Neural crest cell (in vitro differentiated cells): ENCODE results near the gene TANC2. TPM values are rescaled to one million over a fixed set of nuclear protein-coding genes. Genes with fewer than 3 reads are reported as not detected.
"Not testable (repeated sequence)": the region's sequence is repeated elsewhere in the genome, so short reads cannot be mapped to it uniquely, and the experiment has no call there.

Source experiments
- DNase-seq: peaks from one replicate; pipeline ENCODE4 v3.0.0; 2021; ENCODE audit warnings: low read depth, mixed read lengths, low spot score
- H3K27ac Mint-ChIP-seq: one replicate; pipeline ENCODE4 v1.8.0; 2021; ENCODE audit warnings: mild to moderate bottlenecking, mixed read lengths; ENCODE audit not compliant: unreplicated experiment
- H3K27me3 Mint-ChIP-seq: 2 replicates; pipeline ENCODE4 v1.8.0; 2021; ENCODE audit warnings: low read depth, mild to moderate bottlenecking, mixed read lengths
- H3K36me3 Mint-ChIP-seq: 2 replicates; pipeline ENCODE4 v1.8.0; 2021; ENCODE audit warnings: low read depth, mild to moderate bottlenecking, mixed read lengths
- H3K4me1 Mint-ChIP-seq: 2 replicates; pipeline ENCODE4 v1.8.0; 2021; ENCODE audit warnings: mixed read lengths
- H3K4me3 Mint-ChIP-seq: one replicate; pipeline ENCODE4 v1.8.0; 2021; ENCODE audit warnings: mild to moderate bottlenecking, mixed read lengths
- H3K9me3 Mint-ChIP-seq: 2 replicates; pipeline ENCODE4 v1.8.0; 2021; ENCODE audit warnings: mixed read lengths
- CTCF ChIP-seq: fragments of 200-600 bp; sonication (generic); conservative IDR thresholded peaks from 2 replicates; pipeline ENCODE4 v1.5.0; 2021; ENCODE audit warnings: antibody characterized with exemption, mild to moderate bottlenecking
- total RNA-seq: library from RNA; stranded (reverse); gene quantifications from 2 replicates; pipeline ENCODE4 v1.2.1, GENCODE V29; 2021

The TANC2 gene
- total RNA-seq, 1 donor from 2014 or later = 37.8 TPM

GRCh38 chr17:62970610-62971009 is 4.6 kb downstream of the TANC2 start:
- Mint-ChIP-seq H3K4me1 (peaks cover 22% of the 10 kb centered on the region), H3K27ac (no peak overlapping the region), H3K9me3 (peaks cover 6% of the 10 kb centered on the region), H3K36me3 (peaks cover 8% of the 10 kb centered on the region), H3K27me3 (peaks cover 8% of the 10 kb centered on the region), H3K4me3 (no peak overlapping the region)
- no peak for DNase-seq
- no peak for TF ChIP-seq CTCF

- DNase-seq = no peak
- Mint-ChIP-seq H3K27ac (no peak overlapping the region), H3K4me3 (no peak overlapping the region), H3K27me3 (peaks cover 7% of the 10 kb centered on the region), H3K36me3 (peaks cover 11% of the 10 kb centered on the region), H3K9me3 (peaks cover 6% of the 10 kb centered on the region), H3K4me1 (peaks cover 17% of the 10 kb centered on the region)
- no peak for TF ChIP-seq CTCF
Measured at GRCh38 chr17:62971853-62972252, 5.8 kb downstream of the TANC2 start.

- DNase-seq = no peak
- no peaks in the 10 kb centered on the region for H3K27me3 Mint-ChIP-seq
- peaks cover 6% of the 10 kb centered on the region for H3K9me3 Mint-ChIP-seq
- H3K36me3 Mint-ChIP-seq = peaks cover 12% of the 10 kb centered on the region
- H3K4me3 Mint-ChIP-seq = no peak overlapping the region
- TF ChIP-seq CTCF = no peak
- no peak overlapping the region for H3K27ac Mint-ChIP-seq
- H3K4me1 Mint-ChIP-seq = no peaks in the 10 kb centered on the region
Measured at GRCh38 chr17:62974788-62975187, 8.8 kb downstream of the TANC2 start.

DNA sequence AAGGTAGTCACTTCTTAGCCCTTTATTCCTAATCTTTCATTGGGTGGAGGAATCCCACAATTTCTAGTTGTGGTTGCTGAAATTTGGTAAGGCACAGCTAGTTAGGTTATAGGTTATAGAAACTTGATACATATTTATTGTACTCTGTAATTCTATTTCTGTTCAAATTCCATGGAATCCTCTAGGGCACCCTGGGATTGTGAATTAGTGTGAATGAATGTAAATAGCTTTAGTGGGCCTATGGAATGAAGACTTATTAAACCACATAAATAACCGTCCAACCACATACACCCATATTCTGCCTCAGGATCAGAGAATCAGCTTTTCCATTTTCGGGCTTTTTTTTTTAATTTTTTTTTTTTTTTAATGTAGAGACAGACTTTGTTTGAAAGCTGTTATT is 9.2 kb downstream of the TANC2 start:
- no peak for TF ChIP-seq CTCF
- no peak overlapping the region for H3K27ac Mint-ChIP-seq
- peaks cover 6% of the 10 kb centered on the region for H3K9me3 Mint-ChIP-seq
- DNase-seq = no peak
- H3K27me3 Mint-ChIP-seq = no peaks in the 10 kb centered on the region
- no peaks in the 10 kb centered on the region for H3K4me1 Mint-ChIP-seq
- H3K36me3 Mint-ChIP-seq = peaks cover 12% of the 10 kb centered on the region
- no peak overlapping the region for H3K4me3 Mint-ChIP-seq

- not testable (repeated sequence) for H3K4me1 Mint-ChIP-seq, H3K4me3 Mint-ChIP-seq, H3K27me3 Mint-ChIP-seq, H3K9me3 Mint-ChIP-seq, DNase-seq, H3K27ac Mint-ChIP-seq
- peaks cover 12% of the 10 kb centered on the region for H3K36me3 Mint-ChIP-seq
Measured at GRCh38 chr17:62976643-62977231, 10.7 kb downstream of the TANC2 start.

DNA sequence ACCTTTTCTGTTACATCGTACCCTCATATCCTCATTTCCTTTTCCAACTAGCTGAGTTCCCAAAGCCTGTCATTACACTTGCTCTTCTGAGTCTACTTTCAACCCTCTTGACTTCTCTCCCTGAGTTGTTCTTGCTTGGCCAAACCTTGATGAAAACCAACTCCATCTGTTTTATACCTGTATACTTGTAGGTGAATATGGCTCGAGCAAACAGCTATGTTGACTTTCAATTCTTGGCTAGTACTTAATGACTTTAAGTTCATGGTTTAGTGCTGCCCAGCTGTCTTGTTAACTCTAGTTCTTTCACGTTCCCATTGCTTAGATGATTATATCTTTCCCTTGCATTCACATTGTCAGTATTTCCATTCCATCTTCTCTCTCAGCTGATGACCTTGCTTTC is 14.8 kb downstream of the TANC2 start:
- H3K27ac Mint-ChIP-seq = no peak overlapping the region
- peaks cover 21% of the 10 kb centered on the region for H3K36me3 Mint-ChIP-seq
- no peaks in the 10 kb centered on the region for H3K4me1 Mint-ChIP-seq
- H3K9me3 Mint-ChIP-seq = peaks cover 14% of the 10 kb centered on the region
- no peak for DNase-seq
- no peak overlapping the region for H3K4me3 Mint-ChIP-seq
- TF ChIP-seq CTCF = no peak
- no peaks in the 10 kb centered on the region for H3K27me3 Mint-ChIP-seq
